ENCODE results near the gene TMEM59L.

TMEM59L gene

GRCh38 chr19:18637673-18638630 is 25.3 kb downstream of the TMEM59L start:
- DNase-seq (ENCODE audit: low read depth), result no peak

DNA sequence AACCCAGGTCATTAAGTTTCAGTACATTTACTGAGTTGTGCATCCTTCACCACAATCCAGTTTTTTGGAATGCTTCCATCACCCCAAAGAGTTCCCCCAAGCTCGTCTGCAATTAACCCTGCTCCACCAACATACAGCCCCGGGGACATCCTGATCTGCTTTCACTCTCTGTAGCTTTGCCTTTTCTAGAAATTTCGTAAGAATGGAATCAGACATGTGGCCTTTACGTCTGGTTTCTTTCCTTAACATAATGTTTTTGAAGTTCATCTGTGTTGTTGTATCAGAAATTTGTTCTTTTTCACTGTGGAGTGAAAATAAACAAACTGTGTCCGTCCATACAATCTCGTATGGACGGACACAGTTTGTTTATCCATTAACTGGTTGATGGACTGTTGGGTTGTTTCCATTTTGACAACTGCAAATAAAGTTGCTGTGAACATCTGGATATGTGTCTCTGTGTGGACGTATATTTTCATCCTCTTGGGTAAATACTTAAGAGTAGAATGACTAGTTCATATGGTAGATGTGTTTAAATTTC is 27.1 kb downstream of the TMEM59L start:
- DNase-seq (ENCODE audit: low read depth), result peak; percentile 52

GRCh38 chr19:18644196-18645034 is 31.7 kb downstream of the TMEM59L start:
- no peak for DNase-seq (ENCODE audit: low read depth)

DNA sequence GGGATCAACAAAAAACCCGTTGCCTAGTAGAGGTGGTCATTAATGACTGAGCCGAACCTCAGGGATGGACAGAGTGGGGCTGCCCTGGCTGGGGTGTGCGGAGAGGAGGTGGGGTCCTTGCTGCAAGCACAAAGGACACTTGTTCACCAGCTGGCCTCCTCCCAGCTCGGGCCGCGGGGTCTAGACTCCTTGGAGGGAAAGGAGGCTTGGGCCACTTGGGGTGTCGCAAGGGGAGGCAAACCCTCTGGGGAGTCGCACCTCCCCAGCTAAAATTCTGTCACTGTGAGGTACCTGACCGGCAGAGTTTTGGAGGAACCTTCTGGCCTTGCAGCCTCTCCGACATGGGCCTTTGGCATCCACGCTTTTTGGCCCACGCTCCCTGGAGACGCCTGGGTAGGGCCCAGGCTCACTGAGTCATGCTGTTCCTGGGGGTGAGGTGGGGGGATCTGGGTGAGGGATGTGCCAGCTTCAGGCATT is 32.4 kb downstream of the TMEM59L start:
- no peak for DNase-seq (ENCODE audit: low read depth)

DNA sequence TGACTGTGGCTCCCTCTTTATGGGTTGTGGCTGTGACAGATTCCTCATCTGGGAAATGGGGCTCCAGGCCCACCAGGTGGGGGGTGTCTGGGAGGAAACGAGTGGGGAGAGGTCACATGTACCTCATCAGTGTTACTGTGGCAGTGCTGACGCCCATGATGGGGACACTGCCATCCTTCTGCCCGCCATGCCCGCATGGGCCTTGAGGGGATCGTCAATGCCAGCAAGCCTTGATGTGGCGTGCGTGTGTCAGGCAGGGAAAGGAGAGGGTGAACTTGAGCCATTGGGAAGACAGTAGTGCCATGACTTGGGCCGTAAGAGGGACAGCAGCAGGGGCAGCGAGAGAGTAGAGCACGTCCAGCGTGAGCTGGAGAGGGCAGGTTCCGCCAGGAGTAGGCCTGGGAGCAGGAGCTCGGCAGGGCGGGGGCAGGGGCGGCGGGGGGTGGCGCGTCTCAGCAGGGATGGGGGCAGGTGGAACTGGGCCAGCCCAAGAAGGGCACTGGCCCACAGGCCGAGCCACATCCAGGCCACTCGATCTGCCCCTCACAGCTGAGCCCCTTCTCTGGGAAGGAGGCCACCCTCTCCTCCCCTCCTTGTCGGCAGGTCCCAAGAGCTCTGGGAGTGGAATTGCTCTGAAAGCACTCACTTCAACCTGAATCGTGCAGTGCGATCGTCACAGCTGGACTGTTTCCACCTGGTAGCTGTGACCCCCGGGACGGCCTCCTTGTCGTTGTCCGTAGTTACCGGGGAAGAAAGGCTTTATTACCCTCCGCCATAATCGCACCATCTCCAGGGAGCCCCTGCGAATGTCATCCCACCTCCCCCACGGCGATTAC is 34.1 kb downstream of the TMEM59L start:
- DNase-seq (ENCODE audit: low read depth), result no peak

- DNase-seq (ENCODE audit: low read depth), result no peak
Observed at GRCh38 chr19:18647371-18647767, 34.7 kb downstream of the TMEM59L start.

DNA sequence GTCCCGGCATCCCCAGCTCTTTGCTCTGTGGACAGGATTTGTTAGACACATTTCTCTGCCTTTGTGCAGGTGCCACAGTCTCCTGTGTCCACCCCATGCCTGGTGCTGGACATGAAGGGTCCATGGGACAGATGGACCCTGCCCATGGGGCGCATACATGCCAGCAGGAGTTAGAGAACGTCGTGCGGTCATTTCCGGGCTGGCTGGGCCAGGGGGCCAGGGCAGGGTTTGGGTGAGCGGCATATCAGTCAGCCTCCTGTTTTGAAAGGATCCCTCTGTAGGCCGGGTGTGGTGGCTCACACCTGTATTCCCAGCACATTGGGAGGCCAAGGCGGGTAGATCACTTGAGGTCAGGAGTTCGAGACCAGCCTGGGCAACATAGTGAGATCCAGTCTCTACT is 35.1 kb downstream of the TMEM59L start:
- no peak for DNase-seq (ENCODE audit: low read depth)

- peak; percentile 31 for DNase-seq (ENCODE audit: low read depth)
Observed at GRCh38 chr19:18648973-18649315, 36.3 kb downstream of the TMEM59L start.

GRCh38 chr19:18649371-18650020 is 36.8 kb downstream of the TMEM59L start:
- peak; percentile 48 for DNase-seq (ENCODE audit: low read depth)

DNA sequence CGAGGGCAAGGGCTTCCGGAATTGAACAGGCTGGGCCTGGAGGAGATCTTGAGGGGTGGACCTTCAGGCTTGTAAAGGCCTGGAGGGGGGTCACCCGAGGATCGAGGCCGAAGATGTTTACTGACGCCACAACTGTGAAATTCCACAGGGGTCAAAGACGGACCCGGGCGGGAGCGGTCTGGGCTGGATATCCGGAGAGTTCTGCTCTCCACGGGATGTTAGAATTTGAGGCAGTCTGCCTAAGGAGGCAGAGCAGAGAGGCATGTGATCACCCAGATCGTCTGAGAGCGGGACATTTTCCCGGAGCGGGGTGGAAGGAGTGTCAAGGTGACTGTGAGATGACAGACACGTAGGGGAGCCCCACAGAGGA is 37.3 kb downstream of the TMEM59L start:
- DNase-seq (ENCODE audit: low read depth), result peak; percentile 59

DNA sequence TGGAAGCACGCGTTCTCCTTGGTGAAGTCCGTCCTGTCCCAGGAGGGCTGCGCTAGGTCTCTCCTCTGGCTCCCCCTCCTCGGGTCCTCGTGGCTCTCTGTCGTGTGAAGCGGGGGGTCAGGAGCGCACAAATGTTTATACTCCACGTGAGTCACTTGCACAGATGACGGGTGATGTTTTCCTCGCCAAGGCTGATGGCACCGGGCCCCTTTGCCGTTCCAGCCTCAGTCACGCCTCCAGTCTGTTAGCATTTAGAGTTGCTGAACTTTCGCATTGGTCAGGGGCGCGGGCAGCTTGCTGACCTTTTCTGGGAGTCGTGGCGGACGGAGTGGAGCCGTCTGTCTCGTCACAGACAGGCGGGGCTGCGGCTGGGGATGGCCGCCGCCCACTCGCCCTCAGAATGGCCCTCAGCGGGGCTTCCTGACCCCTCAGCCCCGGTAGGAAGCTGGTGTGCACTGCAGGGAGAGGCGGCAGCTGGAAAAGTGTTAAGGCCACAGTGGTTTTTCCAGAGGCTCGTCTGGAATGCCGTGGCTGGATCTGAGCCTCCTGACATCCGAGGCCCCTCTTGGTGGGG is 37.9 kb downstream of the TMEM59L start:
- DNase-seq (ENCODE audit: low read depth), result peak; percentile 70

DNA sequence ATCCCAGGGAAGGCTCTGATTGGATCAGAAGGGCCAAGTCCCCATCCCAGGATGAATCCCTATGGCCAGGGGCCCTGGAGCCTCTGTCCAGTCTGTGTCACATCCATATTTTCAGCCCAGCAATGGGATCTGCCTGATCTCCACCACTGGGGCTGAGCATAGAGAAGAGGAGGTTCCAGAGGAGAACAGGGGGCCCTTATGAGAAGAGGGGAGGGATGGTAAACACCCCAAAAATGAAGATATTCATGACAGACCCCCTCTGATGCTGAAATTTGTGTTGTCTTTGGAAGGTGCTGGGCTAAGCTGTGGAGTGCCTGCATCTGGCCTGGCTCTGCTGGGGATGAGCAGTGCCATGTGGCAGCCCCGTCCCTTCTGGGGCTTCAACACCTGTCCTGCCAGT is 38.6 kb downstream of the TMEM59L start:
- DNase-seq (ENCODE audit: low read depth), result no peak

- no peak for DNase-seq (ENCODE audit: low read depth)
Observed at GRCh38 chr19:18651733-18652132, 39.1 kb downstream of the TMEM59L start.

DNA sequence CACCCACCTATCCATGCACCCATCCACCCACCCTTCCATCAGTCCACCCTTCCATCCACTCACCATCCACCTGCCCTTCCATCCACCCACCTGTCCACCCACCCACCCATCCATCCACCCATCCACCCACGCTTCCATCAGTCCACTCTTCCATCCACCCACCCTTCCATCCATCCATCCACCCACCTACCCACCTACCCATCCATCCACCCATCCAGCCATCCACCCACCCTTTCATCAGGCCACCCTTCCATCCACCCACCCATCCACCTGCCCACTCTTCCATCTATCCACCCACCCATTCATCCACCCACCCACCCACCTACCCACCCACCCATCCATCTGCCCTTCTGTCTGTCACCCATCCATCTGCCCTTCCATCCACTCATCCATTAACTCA is 41.2 kb downstream of the TMEM59L start:
- no peak for DNase-seq (ENCODE audit: low read depth)

DNA sequence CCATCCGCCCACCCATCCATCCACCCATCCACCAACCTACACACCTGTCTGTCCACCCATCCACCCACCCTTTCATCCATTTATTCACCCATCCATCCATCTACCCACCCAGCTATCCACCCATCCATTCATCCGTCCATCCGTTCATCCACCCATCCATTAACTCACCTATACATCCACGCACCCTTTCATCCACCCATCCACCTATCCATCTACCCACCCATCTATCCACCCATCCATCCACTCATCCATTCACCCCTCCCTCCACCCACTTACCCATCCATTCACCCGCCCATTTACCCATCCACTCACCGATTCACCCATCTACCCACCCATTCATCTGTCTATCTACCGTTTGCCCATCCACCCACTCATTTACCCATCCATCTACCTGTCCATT is 41.8 kb downstream of the TMEM59L start:
- DNase-seq (ENCODE audit: low read depth), result no peak

- no peak for DNase-seq (ENCODE audit: low read depth)
Observed at GRCh38 chr19:18655173-18655844, 42.6 kb downstream of the TMEM59L start.

DNA sequence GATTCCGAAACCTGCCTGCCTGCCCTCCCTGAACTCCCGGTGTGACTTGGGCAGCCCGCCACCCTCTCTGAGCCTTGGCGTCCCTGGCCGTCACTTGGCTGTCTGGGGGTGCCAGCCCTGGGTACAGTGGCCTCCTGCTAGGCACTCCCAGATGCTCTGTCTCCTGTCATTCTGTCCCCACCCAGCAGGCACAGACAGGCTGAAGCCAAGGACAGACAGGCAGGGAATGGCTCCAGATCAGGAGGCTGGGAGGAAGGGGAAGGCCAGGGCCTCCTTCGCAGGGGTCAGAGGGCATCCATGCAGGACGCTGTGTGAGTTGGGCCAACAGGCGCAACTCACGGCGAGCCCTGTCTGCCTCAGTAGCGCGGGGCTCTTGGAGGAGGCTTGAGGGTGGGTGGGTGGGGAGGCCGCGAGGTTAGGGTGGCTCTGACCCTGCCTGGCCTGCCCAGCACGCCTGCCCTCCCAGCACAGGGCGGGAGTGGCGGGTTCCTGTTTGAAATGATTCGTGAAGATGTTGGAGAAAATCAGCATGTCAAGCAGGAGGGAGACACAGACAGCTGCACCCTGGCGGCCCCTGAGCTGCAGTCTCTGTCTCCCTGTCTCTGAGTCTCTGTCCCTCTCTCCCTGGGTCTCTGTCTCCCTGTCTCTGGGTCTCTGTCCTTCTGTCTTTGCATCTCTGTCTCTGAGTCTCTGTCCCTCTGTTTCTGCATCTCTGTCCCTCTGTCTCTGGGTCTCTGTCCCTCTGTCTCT is 43.8 kb downstream of the TMEM59L start:
- DNase-seq (ENCODE audit: low read depth), result no peak

DNA sequence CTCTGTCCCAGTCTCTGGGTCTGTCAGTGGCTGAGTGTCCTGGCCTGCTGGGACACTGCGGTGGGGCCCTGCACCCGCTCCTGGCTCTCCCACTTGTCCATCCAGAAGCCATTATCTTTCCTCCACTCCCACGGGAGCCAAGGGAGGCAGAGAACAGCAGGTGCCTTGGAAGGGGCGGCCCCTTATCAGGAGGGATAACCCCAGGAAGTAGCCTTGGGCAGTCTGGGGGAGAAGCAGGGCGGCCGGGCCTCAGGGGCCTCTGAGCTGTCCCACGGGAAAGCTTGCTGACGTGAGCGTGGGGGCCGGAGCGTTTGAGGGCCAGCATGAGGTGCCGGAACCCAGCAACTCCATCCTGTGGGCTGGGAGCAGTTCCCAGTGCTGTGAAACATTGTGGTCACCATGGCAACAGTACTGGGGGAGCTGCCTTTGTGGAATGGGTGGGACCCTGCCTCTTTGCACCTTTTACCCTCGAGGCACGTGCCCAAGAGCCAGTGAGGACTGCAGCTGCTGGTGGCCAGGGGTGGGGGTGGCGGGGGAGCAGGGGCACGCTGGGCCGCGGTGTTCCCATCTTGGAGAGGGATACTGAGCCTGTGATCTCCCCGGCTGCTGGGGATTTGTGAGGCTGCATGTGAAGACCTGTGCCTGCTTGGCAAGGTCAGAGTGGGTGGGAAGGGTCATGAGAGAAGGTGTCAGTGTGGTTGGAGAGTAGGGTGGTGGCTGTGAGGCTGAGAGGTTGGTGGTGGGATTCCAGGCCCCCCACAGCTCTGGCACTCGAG is 45.1 kb downstream of the TMEM59L start:
- DNase-seq (ENCODE audit: low read depth), result peak; percentile 79

DNA sequence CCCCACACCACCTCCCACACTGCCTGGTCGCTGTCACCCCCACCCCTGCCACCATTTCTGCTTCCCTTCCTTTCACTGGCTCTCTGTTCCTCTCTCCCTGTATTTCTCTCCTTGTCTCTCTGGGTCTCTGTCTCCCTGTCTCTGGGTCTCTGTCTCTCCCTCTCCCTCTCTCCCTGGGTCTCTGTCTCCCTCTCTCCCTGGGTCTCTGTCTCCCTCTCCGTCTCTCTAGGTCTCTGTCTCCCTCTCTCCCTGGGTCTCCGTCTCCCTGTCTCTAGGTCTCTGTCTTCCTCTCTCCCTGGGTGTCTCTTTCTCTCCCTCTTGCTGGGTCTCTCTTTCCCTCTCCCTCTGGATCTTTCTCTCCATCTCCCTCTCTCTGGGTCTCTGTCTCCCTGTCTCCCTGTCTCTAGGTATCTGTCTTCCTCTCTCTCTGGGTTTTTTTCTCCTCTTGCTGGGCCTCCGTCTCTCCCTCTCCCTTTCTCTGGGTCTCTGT is 45.7 kb downstream of the TMEM59L start:
- no peak for DNase-seq (ENCODE audit: low read depth)

Measured in iris pigment epithelial cell (primary cell).